GM23338 (cell line): ENCODE measurements around the gene UNC13A. TPM values are rescaled to one million over a fixed set of nuclear protein-coding genes. Genes with fewer than 3 reads are reported as not detected.

ENCODE experiments used
- ATAC-seq: fragments of 200-7000 bp; cut with Tn5 transposase; 3 replicates; pipeline ENCODE4 v1.9.1; 2020
- DNase-seq: peaks from one replicate; pipeline ENCODE4 v3.0.0-alpha.2; 2015; ENCODE audit warnings: low spot score
- H2AFZ ChIP-seq: fragments of 200-600 bp; sonication (generic); 2 replicates; pipeline ENCODE4 v1.8.0; 2016; ENCODE audit warnings: antibody characterized with exemption, mild to moderate bottlenecking, moderate library complexity
- H3F3A ChIP-seq: fragments of 200-600 bp; sonication (generic); replicated peaks from 2 replicates; pipeline ENCODE4 v1.8.0; 2017; ENCODE audit warnings: antibody characterized with exemption, mixed run types, low read depth
- H3K27ac ChIP-seq: fragments of 200-600 bp; sonication (generic); 2 replicates; pipeline ENCODE4 v1.6.1; 2016; ENCODE audit warnings: low read depth
- H3K27me3 ChIP-seq: fragments of 200-600 bp; sonication (generic); 2 replicates; pipeline ENCODE4 v1.8.0; 2016; ENCODE audit warnings: mild to moderate bottlenecking, mixed run types, moderate library complexity; ENCODE audit not compliant: insufficient read depth
- H3K36me3 ChIP-seq: fragments of 200-600 bp; sonication (generic); 2 replicates; pipeline ENCODE4 v1.8.0; 2016; ENCODE audit warnings: mild to moderate bottlenecking; ENCODE audit not compliant: insufficient read depth
- H3K4me1 ChIP-seq: fragments of 200-600 bp; sonication (generic); 2 replicates; pipeline ENCODE4 v1.8.0; 2016; ENCODE audit warnings: mild to moderate bottlenecking, moderate library complexity; ENCODE audit not compliant: insufficient read depth
- H3K4me2 ChIP-seq: fragments of 200-600 bp; sonication (generic); 2 replicates; pipeline ENCODE4 v1.7.1; 2017; ENCODE audit warnings: mixed run types
- H3K4me3 ChIP-seq: fragments of 200-600 bp; sonication (generic); 2 replicates; pipeline ENCODE4 v1.6.1; 2016; ENCODE audit warnings: mixed run types
- H3K79me2 ChIP-seq: fragments of 200-600 bp; sonication (generic); replicated peaks from 2 replicates; pipeline ENCODE4 v1.8.0; 2017; ENCODE audit warnings: mild to moderate bottlenecking; ENCODE audit not compliant: insufficient read depth
- H3K9me2 ChIP-seq: fragments of 200-600 bp; sonication (generic); 2 replicates; pipeline ENCODE4 v1.8.0; 2017; ENCODE audit not compliant: insufficient read depth
- H4K20me1 ChIP-seq: fragments of 200-600 bp; sonication (generic); replicated peaks from 2 replicates; pipeline ENCODE4 v1.8.0; 2017; ENCODE audit warnings: mild to moderate bottlenecking; ENCODE audit not compliant: insufficient read depth
- H3K27ac Mint-ChIP-seq: 2 replicates; pipeline ENCODE4 v1.8.0; 2020; ENCODE audit warnings: inconsistent platforms, mild to moderate bottlenecking, moderate library complexity, mixed read lengths
- H3K27me3 Mint-ChIP-seq: 3 replicates; pipeline ENCODE4 v1.8.0; 2022; ENCODE audit warnings: low read depth, mild to moderate bottlenecking, moderate library complexity, mixed read lengths, inconsistent platforms; ENCODE audit not compliant: insufficient read depth, poor library complexity
- H3K36me3 Mint-ChIP-seq: 3 replicates; pipeline ENCODE4 v1.8.0; 2021; ENCODE audit warnings: low read depth, mild to moderate bottlenecking, inconsistent platforms, moderate library complexity, mixed read lengths
- H3K4me1 Mint-ChIP-seq: 3 replicates; pipeline ENCODE4 v1.8.0; 2020; ENCODE audit warnings: mild to moderate bottlenecking, inconsistent platforms, mixed read lengths
- H3K4me3 Mint-ChIP-seq: 3 replicates; pipeline ENCODE4 v1.8.0; 2021; ENCODE audit warnings: moderate library complexity, mild to moderate bottlenecking, inconsistent platforms, mixed read lengths
- H3K9me3 Mint-ChIP-seq: 3 replicates; pipeline ENCODE4 v1.8.0; 2020; ENCODE audit warnings: moderate library complexity, mild to moderate bottlenecking, inconsistent platforms, mixed read lengths
- CREB1 ChIP-seq: fragments of 250-450 bp; sonication (Bioruptor Pico); IDR thresholded peaks from 2 replicates; pipeline ENCODE4 v1.5.0; 2020; ENCODE audit warnings: low read depth, mild to moderate bottlenecking, moderate library complexity
- EZH2 ChIP-seq: fragments of 200-600 bp; sonication (generic); IDR thresholded peaks from one replicate; pipeline ENCODE4 v1.8.0; 2017; ENCODE audit warnings: antibody characterized with exemption, mild to moderate bottlenecking, low read depth; ENCODE audit not compliant: unreplicated experiment
- EZH2phosphoT487 ChIP-seq: fragments of 200-600 bp; sonication (generic); IDR thresholded peaks from one replicate; pipeline ENCODE4 v1.8.1; 2018; ENCODE audit warnings: antibody characterized with exemption; ENCODE audit not compliant: unreplicated experiment
- JUNB ChIP-seq: IDR thresholded peaks from one replicate; pipeline ENCODE4 v1.6.1; 2016; ENCODE audit warnings: antibody characterized with exemption; ENCODE audit not compliant: unreplicated experiment
- POLR2AphosphoS5 ChIP-seq: IDR thresholded peaks from 2 replicates; pipeline ENCODE4 v1.6.1; 2016; ENCODE audit warnings: antibody characterized with exemption, low read depth
- STAT1 ChIP-seq: IDR thresholded peaks from one replicate; pipeline ENCODE4 v1.6.1; 2016; ENCODE audit warnings: antibody characterized with exemption; ENCODE audit not compliant: unreplicated experiment
- ZNF114 ChIP-seq: fragments of 250-450 bp; sonication (Bioruptor Pico); IDR thresholded peaks from 2 replicates; pipeline ENCODE4 v1.5.0; 2020; ENCODE audit warnings: mild to moderate bottlenecking, moderate library complexity
- ZNF462 ChIP-seq: fragments of 250-450 bp; sonication (Bioruptor Pico); IDR thresholded peaks from 2 replicates; pipeline ENCODE4 v1.5.0; 2020; ENCODE audit warnings: mild to moderate bottlenecking, moderate library complexity
- polyA plus RNA-seq: library from polyadenylated mRNA; unstranded; fragments of >200 nt; fragmentation: Nextera tagmentation; extraction: Ambion mirVana; gene quantifications from 2 replicates; pipeline ENCODE4 v1.2.1, GENCODE V29; 2016
- total RNA-seq: library from RNA; depleted of rRNA; stranded (reverse); fragments of >200 nt; shearing (Covaris generic); gene quantifications from 2 replicates; pipeline ENCODE4 v1.2.3, GENCODE V29; 2014
- TF ChIP-seq, protein P1 (sequence below): IDR thresholded peaks from 2 replicates; pipeline ENCODE4 v1.6.1; 2016; ENCODE audit warnings: antibody characterized with exemption

Gene UNC13A
- total and polyA plus RNA-seq, 2 experiments from 2014 or later: 9.5 to 30.4 TPM

DNA sequence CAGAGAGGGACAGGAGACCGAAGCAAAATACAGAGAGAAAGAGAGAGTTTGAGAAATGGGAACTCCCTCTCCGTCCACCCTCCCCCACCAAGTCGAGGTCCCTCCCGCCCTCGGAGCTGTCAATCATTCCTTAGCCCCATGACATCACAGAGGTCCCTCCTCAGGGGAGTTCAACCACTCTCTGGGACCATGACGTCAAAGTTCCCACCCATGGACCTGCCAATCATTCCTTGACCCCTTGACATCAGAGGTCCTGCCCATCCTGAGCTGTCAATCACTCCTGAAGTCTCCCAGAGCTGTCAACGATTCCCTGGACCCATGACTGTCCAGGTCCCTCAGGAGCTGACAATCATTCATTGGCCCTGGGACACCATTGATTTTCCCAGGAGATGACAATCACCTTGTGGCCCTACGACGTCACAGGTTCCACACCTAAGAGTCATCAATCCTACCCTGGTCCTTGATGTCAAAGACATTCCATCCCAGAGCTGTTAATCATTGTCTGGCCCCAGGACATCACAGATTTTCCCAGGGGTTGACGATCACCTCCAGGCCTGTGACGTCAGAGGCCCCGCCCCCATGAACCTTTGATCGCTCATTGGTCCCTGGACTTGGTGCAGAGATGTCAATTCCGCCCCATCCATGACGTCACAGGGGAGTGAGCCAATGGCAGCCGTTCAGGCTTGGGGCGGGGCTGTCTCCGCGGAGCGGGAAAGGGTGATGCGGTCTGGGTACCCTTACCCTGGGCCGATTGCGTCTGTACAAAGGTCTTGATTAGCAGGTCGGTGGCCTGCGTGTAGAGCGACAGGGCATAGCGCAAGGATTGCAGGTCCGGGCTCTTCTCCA, 71.0 kb downstream of the UNC13A start:
- H3K4me3 ChIP-seq: peak overlapping the region; percentile 73
- H3K4me2 ChIP-seq: peak overlapping the region; percentile 88
- H3K36me3 ChIP-seq: no peaks in the 10 kb centered on the region; the same call in 1 of the 2 replicates
- peak; percentile 83 for ATAC-seq
- no peaks in the 10 kb centered on the region; the same call in 1 of the 2 replicates for H3F3A ChIP-seq
- peaks cover 4% of the 10 kb centered on the region for H3K27me3 Mint-ChIP-seq
- no peak overlapping the region for H3K4me3 Mint-ChIP-seq
- H3K9me3 Mint-ChIP-seq: no peaks in the 10 kb centered on the region; the same call in 2 of the 3 replicates
- H3K4me1 ChIP-seq: peaks cover 2% of the 10 kb centered on the region; the same call in 1 of the 2 replicates
- peak; percentile 94 for DNase-seq
- H3K36me3 Mint-ChIP-seq: peaks cover 50% of the 10 kb centered on the region
- TF ChIP-seq CREB1 (CRISPR knock-in tag): peak; percentile 88
- no peak for TF ChIP-seq EZH2phosphoT487
- TF ChIP-seq POLR2AphosphoS5: no peak
- no peak for TF ChIP-seq ZNF114 (CRISPR knock-in tag)
- H2AFZ ChIP-seq: no peak overlapping the region
- no peaks in the 10 kb centered on the region for H3K27me3 ChIP-seq
- H3K27ac ChIP-seq: peak overlapping the region; percentile 84
- H3K4me1 Mint-ChIP-seq: peaks cover 6% of the 10 kb centered on the region; the same call in 2 of the 3 replicates
- H3K9me2 ChIP-seq: no peaks in the 10 kb centered on the region
- no peaks in the 10 kb centered on the region for H3K79me2 ChIP-seq
- H4K20me1 ChIP-seq: no peaks in the 10 kb centered on the region
- peak overlapping the region; percentile 87 for H3K27ac Mint-ChIP-seq

DNA sequence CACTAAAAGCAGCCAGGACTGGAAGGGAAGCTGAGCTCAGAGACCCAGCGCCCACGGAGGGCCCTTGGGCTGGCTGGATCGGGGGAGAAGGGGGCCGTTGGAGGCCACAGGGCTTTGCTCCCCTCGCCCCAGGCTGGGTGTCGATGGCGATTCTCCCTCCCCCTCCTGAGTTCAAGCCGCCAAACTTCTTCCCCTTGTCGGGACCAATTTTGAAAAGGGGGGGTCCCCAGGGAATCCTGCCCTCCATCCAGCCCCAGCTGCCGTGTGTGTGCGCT, 71.5 kb downstream of the UNC13A start:
- no peaks in the 10 kb centered on the region; the same call in 1 of the 2 replicates for H3F3A ChIP-seq
- peaks cover 2% of the 10 kb centered on the region; the same call in 1 of the 2 replicates for H3K4me1 ChIP-seq
- no peak overlapping the region for H3K27ac Mint-ChIP-seq
- no peaks in the 10 kb centered on the region for H3K9me2 ChIP-seq
- no peaks in the 10 kb centered on the region; the same call in 1 of the 2 replicates for H3K36me3 ChIP-seq
- H3K4me3 ChIP-seq: peak overlapping the region; percentile 73
- H3K27me3 ChIP-seq: no peaks in the 10 kb centered on the region
- no peak overlapping the region for H2AFZ ChIP-seq
- H3K27ac ChIP-seq: peak overlapping the region; percentile 84
- H3K9me3 Mint-ChIP-seq: no peaks in the 10 kb centered on the region
- H3K4me1 Mint-ChIP-seq: peaks cover 6% of the 10 kb centered on the region; the same call in 2 of the 3 replicates
- no peaks in the 10 kb centered on the region for H4K20me1 ChIP-seq
- peaks cover 48% of the 10 kb centered on the region for H3K36me3 Mint-ChIP-seq
- peak overlapping the region; percentile 88 for H3K4me2 ChIP-seq
- no peak overlapping the region for H3K4me3 Mint-ChIP-seq
- ATAC-seq (no peak; the same call in 2 of the 3 replicates), DNase-seq (no peak)
- no peaks in the 10 kb centered on the region for H3K79me2 ChIP-seq
- H3K27me3 Mint-ChIP-seq: peaks cover 4% of the 10 kb centered on the region
- no peak for TF ChIP-seq EZH2phosphoT487
- TF ChIP-seq CREB1 (CRISPR knock-in tag): no peak
- TF ChIP-seq ZNF462: no peak
- TF ChIP-seq, protein P1, sequence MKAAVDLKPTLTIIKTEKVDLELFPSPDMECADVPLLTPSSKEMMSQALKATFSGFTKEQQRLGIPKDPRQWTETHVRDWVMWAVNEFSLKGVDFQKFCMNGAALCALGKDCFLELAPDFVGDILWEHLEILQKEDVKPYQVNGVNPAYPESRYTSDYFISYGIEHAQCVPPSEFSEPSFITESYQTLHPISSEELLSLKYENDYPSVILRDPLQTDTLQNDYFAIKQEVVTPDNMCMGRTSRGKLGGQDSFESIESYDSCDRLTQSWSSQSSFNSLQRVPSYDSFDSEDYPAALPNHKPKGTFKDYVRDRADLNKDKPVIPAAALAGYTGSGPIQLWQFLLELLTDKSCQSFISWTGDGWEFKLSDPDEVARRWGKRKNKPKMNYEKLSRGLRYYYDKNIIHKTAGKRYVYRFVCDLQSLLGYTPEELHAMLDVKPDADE: no peak
- no peak for TF ChIP-seq EZH2
- TF ChIP-seq STAT1: no peak
- TF ChIP-seq ZNF114 (CRISPR knock-in tag): no peak
- no peak for TF ChIP-seq JUNB
